ENCODE results near the gene MACIR.
"Not testable (repeated sequence)": the region's sequence is repeated elsewhere in the genome, so short reads cannot be mapped to it uniquely, and the experiment has no call there.

The MACIR gene

GRCh38 chr5:103258368-103258956, at the start of gene MACIR:
Gene MACIR, plus strand, starts transcription at chr5:103258763. Its CDS starts 17,157 bp downstream, at chr5:103275920.
- DNase-seq (ENCODE audit: low spot score) = peak; percentile 98

- DNase-seq (ENCODE audit: low spot score) = no peak
Measured at GRCh38 chr5:103209065-103209464, 49.5 kb upstream of the MACIR start.

- DNase-seq (ENCODE audit: low spot score) = no peak
Measured at GRCh38 chr5:103210952-103211351, 47.6 kb upstream of the MACIR start.

GRCh38 chr5:103211576-103212561, 46.7 kb upstream of the MACIR start:
- DNase-seq (ENCODE audit: low spot score) = no peak

- no peak for DNase-seq (ENCODE audit: low spot score)
Measured at GRCh38 chr5:103216137-103216536, 42.4 kb upstream of the MACIR start.

- DNase-seq (ENCODE audit: low spot score) = no peak
Measured at GRCh38 chr5:103216697-103217096, 41.9 kb upstream of the MACIR start.

- DNase-seq (ENCODE audit: low spot score) = no peak
Measured at GRCh38 chr5:103217101-103217500, 41.5 kb upstream of the MACIR start.

GRCh38 chr5:103218164-103218563, 40.4 kb upstream of the MACIR start:
- no peak for DNase-seq (ENCODE audit: low spot score)

GRCh38 chr5:103219074-103219473, 39.5 kb upstream of the MACIR start:
- not testable (repeated sequence) for DNase-seq (ENCODE audit: low spot score)

GRCh38 chr5:103223031-103223955, 35.3 kb upstream of the MACIR start:
- no peak for DNase-seq (ENCODE audit: low spot score)

GRCh38 chr5:103224118-103224893, 34.3 kb upstream of the MACIR start:
- DNase-seq (ENCODE audit: low spot score) = peak; percentile 64

- no peak for DNase-seq (ENCODE audit: low spot score)
Measured at GRCh38 chr5:103224894-103225246, 33.7 kb upstream of the MACIR start.

- DNase-seq (ENCODE audit: low spot score) = no peak
Measured at GRCh38 chr5:103228061-103228460, 30.5 kb upstream of the MACIR start.

- DNase-seq (ENCODE audit: low spot score) = no peak
Measured at GRCh38 chr5:103228588-103228987, 30.0 kb upstream of the MACIR start.

GRCh38 chr5:103232393-103232999, 26.1 kb upstream of the MACIR start:
- peak; percentile 54 for DNase-seq (ENCODE audit: low spot score)

GRCh38 chr5:103234239-103234975, 24.2 kb upstream of the MACIR start:
- DNase-seq (ENCODE audit: low spot score) = no peak

- DNase-seq (ENCODE audit: low spot score) = no peak
Measured at GRCh38 chr5:103235891-103236290, 22.7 kb upstream of the MACIR start.

GRCh38 chr5:103237778-103238177, 20.8 kb upstream of the MACIR start:
- no peak for DNase-seq (ENCODE audit: low spot score)

GRCh38 chr5:103243665-103244064, 14.9 kb upstream of the MACIR start:
- no peak for DNase-seq (ENCODE audit: low spot score)

GRCh38 chr5:103244398-103244797, 14.2 kb upstream of the MACIR start:
- DNase-seq (ENCODE audit: low spot score) = no peak
